GM13977 (cell line): ENCODE data around the gene LHX5.

Experiments used
- DNase-seq: peaks from one replicate; pipeline ENCODE4 v3.0.0; 2012; ENCODE audit warnings: low spot score
- in situ Hi-C: fragments of 300-500 bp; cut with MboI; formaldehyde crosslinking; loops from one replicate; pipeline ENCODE4 v1.12.0; 2022; ENCODE audit warnings: low sequenced_read_pairs, low pct_unique_long_range_greater_than_20kb, mixed read lengths, inconsistent platforms; ENCODE audit not compliant: unreplicated experiment
- TF ChIP-seq, protein P1 (sequence below): IDR thresholded peaks from 2 replicates; pipeline ENCODE4 v1.5.1; 2012; ENCODE audit warnings: mild to moderate bottlenecking, control low read depth; ENCODE audit not compliant: insufficient read depth; ENCODE audit errors: extremely low read depth, missing control alignments

LHX5 gene

DNA sequence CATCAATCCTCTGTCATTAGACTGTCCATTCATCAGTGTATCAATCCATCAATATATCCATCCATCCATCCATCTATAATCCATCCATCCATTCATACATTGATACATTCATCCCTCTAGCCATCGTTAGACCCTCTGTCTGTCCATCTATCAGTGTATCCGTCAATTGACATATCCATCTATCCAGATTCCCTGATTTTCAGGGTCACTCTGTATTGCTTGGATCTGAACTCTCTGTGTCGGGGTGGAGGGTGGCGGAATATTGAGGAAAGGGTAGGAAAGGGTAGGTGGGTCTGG lies 32.4 kb downstream of the LHX5 start:
- TF ChIP-seq, protein P1, sequence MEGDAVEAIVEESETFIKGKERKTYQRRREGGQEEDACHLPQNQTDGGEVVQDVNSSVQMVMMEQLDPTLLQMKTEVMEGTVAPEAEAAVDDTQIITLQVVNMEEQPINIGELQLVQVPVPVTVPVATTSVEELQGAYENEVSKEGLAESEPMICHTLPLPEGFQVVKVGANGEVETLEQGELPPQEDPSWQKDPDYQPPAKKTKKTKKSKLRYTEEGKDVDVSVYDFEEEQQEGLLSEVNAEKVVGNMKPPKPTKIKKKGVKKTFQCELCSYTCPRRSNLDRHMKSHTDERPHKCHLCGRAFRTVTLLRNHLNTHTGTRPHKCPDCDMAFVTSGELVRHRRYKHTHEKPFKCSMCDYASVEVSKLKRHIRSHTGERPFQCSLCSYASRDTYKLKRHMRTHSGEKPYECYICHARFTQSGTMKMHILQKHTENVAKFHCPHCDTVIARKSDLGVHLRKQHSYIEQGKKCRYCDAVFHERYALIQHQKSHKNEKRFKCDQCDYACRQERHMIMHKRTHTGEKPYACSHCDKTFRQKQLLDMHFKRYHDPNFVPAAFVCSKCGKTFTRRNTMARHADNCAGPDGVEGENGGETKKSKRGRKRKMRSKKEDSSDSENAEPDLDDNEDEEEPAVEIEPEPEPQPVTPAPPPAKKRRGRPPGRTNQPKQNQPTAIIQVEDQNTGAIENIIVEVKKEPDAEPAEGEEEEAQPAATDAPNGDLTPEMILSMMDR: no peak
- in situ Hi-C loops: loop anchor here (25.0 kb wide), 1 partner anchor 473 kb away; no protein-coding TSS in a partner anchor
- no peak for DNase-seq

DNA sequence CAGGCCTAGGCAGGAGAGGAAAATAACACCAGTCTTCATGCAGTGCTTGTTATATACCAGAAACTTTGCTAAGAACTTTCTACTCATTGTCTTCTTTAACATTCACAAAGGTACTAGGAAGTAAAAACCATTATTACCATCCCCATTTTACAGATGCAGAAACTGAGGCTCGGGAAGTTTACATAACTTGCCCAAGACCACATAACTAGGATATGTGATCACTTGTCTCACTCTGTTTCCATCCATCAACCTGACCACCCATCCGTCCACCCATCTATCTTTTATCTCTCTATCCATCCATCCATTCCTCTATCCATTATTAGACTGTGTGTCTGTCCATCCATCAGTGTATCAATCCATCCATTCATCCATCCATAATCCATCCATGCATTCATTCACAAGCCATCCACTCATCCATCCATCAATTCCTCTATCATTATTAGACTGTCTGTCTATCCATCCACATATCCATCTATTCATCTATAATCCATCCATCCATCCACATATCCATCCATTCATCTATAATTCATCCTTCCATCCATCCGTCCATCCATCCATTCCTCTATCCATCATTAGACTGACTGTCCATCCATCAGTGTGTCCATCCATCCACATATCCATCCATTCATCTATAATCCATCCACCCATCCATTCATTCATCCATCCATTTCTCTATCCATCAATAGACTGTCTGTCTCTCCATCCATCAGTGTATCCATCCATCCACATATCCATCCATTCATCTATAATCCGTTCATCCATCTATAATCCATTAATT lies 33.0 kb downstream of the LHX5 start:
- DNase-seq: no peak
- in situ Hi-C loops: loop anchor here (25.0 kb wide), 1 partner anchor 474 kb away; no protein-coding TSS in a partner anchor
- TF ChIP-seq, protein P1: no peak

DNA sequence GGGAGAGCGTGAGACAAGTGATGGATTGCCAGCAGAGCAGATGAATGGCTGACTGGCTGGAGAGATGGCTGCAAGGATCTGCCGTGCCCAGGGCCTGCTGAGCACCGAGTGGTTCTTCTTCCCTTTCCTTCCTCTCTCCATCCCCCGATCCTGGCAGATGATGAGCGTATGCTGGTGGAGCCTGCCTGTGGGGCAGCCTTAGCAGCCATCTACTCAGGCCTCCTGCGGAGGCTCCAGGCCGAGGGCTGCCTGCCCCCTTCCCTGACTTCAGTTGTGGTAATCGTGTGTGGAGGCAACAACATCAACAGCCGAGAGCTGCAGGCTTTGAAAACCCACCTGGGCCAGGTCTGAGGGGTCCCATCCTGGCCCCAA lies 34.0 kb downstream of the LHX5 start:
- DNase-seq: no peak
- TF ChIP-seq, protein P1: no peak
- in situ Hi-C loops: loop anchor here (25.0 kb wide), 1 partner anchor 475 kb away; no protein-coding TSS in a partner anchor

DNA sequence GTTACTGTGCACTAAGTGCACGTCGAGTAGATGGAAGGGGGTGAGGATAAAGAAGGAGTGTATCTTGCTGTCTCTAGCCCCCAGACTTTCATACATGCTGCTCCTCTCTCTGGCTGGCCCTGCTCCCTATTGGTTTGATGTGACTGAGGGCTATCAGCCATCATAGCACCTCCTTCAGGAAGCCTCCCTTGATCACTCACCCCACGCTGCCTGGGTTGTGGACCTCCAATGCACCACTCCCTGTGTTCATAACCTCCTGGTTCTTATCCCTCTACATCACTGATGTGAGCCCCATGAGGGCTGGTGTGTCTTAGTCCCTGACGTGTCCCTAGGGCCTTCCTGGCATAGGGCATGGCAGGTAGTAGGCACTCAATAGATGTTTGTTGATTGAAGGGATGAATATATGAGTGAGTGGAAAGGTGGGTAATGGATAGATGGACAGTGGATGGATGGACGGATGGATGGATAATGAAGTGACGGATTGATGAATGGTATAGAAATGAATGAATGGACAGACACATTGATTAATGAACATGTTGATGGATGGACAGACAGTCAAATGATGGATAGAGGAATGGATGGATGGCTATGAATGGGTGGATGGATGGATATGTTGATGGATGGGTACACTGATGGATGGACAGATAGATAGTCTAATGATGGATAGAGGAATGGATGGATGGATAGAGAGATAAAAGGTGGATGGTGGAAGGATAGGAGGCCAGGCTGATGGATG lies 34.5 kb downstream of the LHX5 start:
- TF ChIP-seq, protein P1: no peak
- in situ Hi-C loops: loop anchor here (25.0 kb wide), 1 partner anchor 475 kb away; no protein-coding TSS in a partner anchor
- no peak for DNase-seq

DNA sequence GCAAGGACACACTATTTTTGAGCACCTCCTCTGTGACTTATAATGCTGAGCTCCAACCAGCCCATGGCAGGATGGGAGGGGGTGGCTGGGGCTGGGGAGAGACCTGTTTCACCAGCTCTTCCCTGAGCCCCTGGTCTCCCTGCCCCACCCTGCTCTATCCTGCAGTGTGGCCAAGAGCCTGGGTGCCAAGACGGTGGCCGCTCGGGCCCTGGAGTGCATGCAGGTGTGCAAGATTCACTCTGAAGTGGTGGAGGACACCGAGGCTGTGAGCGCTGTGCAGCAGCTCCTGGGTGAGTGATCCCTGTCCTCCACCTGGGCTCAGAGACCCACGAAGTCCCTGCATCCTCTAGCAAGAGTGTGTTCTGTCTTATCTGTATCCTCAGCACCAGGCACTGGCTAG lies 35.1 kb downstream of the LHX5 start:
- DNase-seq: no peak
- TF ChIP-seq, protein P1: no peak
- in situ Hi-C loops: loop anchor here (25.0 kb wide), 1 partner anchor 476 kb away; no protein-coding TSS in a partner anchor

DNA sequence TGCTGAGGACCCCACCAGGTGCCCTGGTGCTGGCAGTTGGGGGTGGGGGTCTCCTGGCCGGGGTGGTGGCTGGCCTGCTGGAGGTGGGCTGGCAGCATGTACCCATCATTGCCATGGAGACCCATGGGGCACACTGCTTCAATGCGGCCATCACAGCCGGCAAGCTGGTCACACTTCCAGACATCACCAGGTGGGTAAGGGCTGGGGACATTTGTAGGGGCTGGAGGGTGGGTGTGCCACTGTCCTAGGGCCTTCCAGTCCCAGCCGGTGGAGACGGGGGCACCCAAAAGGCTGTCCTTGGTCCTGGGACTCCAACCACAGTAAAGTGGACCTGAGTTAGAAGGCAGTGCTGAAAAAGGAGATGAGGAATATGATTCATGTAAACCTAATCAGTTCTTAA lies 36.3 kb downstream of the LHX5 start:
- no peak for DNase-seq
- TF ChIP-seq, protein P1: no peak
- in situ Hi-C loops: loop anchor here (25.0 kb wide), 1 partner anchor 477 kb away; no protein-coding TSS in a partner anchor
